ENCODE data around the gene SLC6A6.
A peak's percentile ranks its signal among the peaks of the same experiment; 100 is the strongest.

The SLC6A6 gene

DNA sequence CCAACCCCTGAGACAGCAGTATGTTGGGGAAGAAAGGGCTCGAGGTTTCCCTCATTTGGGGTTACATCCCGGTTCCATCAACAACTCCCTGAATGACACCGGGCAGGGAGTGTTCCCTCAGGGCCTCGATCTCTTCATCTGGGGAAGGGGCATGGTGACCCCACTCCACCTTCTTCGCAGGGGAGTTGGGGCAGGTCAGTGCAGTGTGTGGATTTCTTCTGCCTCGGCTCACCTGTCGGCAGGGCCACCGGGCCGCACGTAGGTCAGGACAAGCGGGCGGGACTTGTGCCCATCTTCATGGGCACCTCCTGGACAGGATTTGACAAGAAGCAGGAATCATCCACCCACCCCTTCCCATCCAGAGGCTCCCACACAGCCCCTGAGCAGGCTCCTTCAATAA is 120.4 kb downstream of the SLC6A6 start:
- Histone ChIP-seq H3K4me1 (ENCODE audit: control insufficient read depth in 5 of 5, insufficient read depth in 5 of 5, low read length in 5 of 5) (peaks cover 0 to 16% (median 4%) of the 10 kb centered on the region in 5 donors), H3K36me3 (ENCODE audit: control insufficient read depth in 5 of 5, insufficient read depth in 5 of 5, low read length in 5 of 5) (no peaks in the 10 kb centered on the region), H3K9me3 (ENCODE audit: control insufficient read depth in 5 of 5, low read length in 5 of 5) (no peaks in the 10 kb centered on the region), H3K4me3 (ENCODE audit: low read depth in 1 of 5, low read length in 5 of 5) (no peak overlapping the region), H3K9ac (ENCODE audit: low read length in 5 of 5) (no peak overlapping the region), H3K27ac (ENCODE audit: low read depth, low read length) (no peak overlapping the region), H3K27me3 (ENCODE audit: control insufficient read depth in 5 of 5, insufficient read depth in 4 of 5, low read length in 5 of 5) (peaks cover 0 to 23% (median 5%) of the 10 kb centered on the region in 5 donors)

DNA sequence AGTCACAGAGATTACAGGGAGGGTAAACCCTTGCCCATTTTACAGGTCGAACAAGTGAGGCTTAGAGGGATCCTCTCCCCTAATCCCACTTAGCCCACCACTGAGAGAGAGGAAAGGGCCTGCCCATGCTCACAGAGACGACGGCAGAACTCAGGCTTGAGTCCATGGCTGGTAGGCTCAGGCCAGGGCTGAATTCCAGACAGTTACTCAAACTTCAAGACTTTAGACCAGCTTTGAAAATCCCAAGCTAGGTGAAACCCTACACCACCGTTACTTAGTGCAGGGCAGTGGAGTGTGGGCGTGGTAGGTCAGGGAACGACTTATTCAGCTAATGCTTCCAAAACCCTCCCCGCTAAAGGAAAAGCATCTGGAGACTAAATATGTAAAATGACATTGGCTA is 121.4 kb downstream of the SLC6A6 start:
- peaks cover 0 to 16% (median 4%) of the 10 kb centered on the region in 5 donors for H3K4me1 ChIP-seq (ENCODE audit: control insufficient read depth in 5 of 5, insufficient read depth in 5 of 5, low read length in 5 of 5)
- no peaks in the 10 kb centered on the region for H3K9me3 ChIP-seq (ENCODE audit: control insufficient read depth in 5 of 5, low read length in 5 of 5)
- H3K9ac ChIP-seq (ENCODE audit: low read length in 5 of 5): no peak overlapping the region
- peaks cover 0 to 23% (median 5%) of the 10 kb centered on the region in 5 donors for H3K27me3 ChIP-seq (ENCODE audit: control insufficient read depth in 5 of 5, insufficient read depth in 4 of 5, low read length in 5 of 5)
- H3K36me3 ChIP-seq (ENCODE audit: control insufficient read depth in 5 of 5, insufficient read depth in 5 of 5, low read length in 5 of 5): no peaks in the 10 kb centered on the region
- H3K4me3 ChIP-seq (ENCODE audit: low read depth in 1 of 5, low read length in 5 of 5): no peak overlapping the region
- H3K27ac ChIP-seq (ENCODE audit: low read depth, low read length): no peak overlapping the region

DNA sequence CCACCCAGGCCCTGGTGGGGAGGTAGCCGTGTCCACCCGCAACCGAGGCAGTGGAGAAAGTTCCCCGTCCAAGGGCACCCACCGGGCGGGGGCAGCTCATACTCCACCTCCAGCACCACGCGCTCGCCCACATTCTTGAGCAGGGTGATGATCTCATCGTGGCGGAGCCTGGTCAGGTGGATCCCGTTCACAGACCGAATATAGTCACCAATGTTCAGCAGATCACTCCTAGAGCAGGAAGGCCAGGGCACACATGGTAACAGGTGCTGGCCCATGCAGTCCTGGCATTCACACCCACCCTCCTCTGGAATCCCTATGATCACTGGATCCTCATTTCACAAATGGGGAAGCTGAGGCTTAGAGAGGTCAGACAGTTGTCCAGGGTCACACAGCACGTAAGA is 121.9 kb downstream of the SLC6A6 start:
- H3K4me1 ChIP-seq (ENCODE audit: control insufficient read depth in 5 of 5, insufficient read depth in 5 of 5, low read length in 5 of 5): peaks cover 0 to 16% (median 4%) of the 10 kb centered on the region in 5 donors
- H3K9ac ChIP-seq (ENCODE audit: low read length in 5 of 5): no peak overlapping the region
- H3K27ac ChIP-seq (ENCODE audit: low read depth, low read length): no peak overlapping the region
- H3K27me3 ChIP-seq (ENCODE audit: control insufficient read depth in 5 of 5, insufficient read depth in 4 of 5, low read length in 5 of 5): peaks cover 0 to 23% (median 5%) of the 10 kb centered on the region in 5 donors
- no peak overlapping the region for H3K4me3 ChIP-seq (ENCODE audit: low read depth in 1 of 5, low read length in 5 of 5)
- no peaks in the 10 kb centered on the region for H3K9me3 ChIP-seq (ENCODE audit: control insufficient read depth in 5 of 5, low read length in 5 of 5)
- H3K36me3 ChIP-seq (ENCODE audit: control insufficient read depth in 5 of 5, insufficient read depth in 5 of 5, low read length in 5 of 5): no peaks in the 10 kb centered on the region

DNA sequence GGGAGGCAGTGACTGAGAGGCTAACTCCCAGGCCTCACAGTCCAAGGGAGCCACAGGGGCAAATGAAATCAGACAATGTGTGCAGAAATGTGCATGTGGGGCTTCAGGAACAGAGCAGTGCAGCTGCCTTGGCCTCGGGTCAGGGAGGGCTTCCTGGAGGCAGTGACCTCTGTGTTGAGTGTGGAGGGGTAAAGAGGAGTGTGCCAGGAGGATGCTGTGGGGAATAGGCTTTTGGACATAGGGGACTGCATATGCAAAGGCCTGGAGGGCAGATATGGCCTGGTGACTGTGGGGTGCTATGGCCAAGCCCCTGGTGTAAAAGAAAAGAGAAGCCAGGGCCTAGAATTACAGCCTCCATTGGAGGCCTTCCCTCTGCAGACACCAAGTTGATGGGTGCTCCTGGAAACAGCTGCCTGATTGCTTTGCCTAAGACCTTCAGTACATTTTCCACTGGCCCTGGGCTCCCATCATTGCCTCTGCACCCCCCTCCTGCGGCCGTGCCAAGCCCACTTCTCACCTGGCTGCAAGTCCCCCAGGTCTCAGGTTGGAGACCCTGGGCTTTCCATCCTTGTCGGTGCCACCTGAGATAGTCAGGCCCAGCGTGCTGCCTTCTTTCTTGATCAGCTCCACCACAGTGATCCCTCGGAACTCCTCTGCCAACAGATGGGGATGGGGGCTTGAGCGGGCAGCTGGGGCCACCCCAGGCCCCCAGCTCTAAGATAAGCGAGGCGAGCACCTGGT is 122.7 kb downstream of the SLC6A6 start:
- H3K27me3 ChIP-seq (ENCODE audit: control insufficient read depth in 5 of 5, insufficient read depth in 4 of 5, low read length in 5 of 5): peaks cover 0 to 23% (median 5%) of the 10 kb centered on the region in 5 donors
- H3K4me1 ChIP-seq (ENCODE audit: control insufficient read depth in 5 of 5, insufficient read depth in 5 of 5, low read length in 5 of 5): peaks cover 0 to 16% (median 4%) of the 10 kb centered on the region in 5 donors
- no peaks in the 10 kb centered on the region for H3K36me3 ChIP-seq (ENCODE audit: control insufficient read depth in 5 of 5, insufficient read depth in 5 of 5, low read length in 5 of 5)
- peak overlapping the region in 2 of 5 donors; percentile 25 to 31 for H3K4me3 ChIP-seq (ENCODE audit: low read depth in 1 of 5, low read length in 5 of 5)
- H3K9me3 ChIP-seq (ENCODE audit: control insufficient read depth in 5 of 5, low read length in 5 of 5): no peaks in the 10 kb centered on the region
- no peak overlapping the region for H3K27ac ChIP-seq (ENCODE audit: low read depth, low read length)
- no peak overlapping the region for H3K9ac ChIP-seq (ENCODE audit: low read length in 5 of 5)

DNA sequence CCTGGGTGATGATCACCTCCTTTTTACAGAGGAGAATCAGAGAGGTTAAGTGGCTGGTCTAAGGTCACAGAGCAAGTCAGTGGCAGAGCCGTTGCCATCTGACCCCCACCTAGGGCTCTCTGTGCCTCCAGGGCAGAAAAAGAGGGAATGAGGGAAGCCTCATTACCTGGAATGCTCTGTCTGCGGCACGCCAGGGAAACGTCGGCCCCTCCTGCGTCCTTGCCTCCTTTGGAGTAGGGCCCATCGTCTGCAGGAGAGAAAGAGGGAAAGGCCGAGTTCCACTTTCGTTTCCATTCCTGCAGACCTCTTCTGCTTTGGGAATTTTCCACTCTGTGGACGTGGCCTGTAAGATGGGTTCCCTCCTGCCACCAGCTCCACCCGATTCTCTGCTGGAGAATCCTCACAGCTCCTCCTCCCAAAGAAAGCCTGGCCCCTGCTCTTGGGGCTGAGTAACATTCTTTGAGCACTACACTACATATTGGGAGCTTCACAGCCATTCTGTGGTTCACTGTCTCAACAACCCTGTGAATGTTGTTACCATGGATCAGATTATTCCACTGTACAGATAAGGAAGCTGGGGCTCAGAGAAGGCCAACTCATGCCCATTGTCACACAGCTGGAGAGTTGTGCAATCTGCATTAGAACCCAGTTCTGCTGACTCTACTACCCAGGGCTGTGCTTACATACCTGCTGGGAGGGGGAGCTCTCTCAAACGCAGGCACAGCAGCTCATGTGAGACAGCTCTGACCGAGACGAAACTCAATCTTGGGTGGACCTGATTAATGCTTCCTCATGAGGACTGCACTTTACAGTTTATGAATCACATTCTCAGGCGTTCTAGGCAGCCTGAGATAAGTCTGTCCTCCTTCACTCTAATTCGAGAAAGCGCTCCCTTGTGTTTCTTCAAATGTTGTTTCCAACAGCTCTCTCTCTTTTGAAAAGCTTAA is 123.6 kb downstream of the SLC6A6 start:
- H3K4me1 ChIP-seq (ENCODE audit: control insufficient read depth in 5 of 5, insufficient read depth in 5 of 5, low read length in 5 of 5): peaks cover 0 to 16% (median 4%) of the 10 kb centered on the region in 5 donors
- no peaks in the 10 kb centered on the region for H3K9me3 ChIP-seq (ENCODE audit: control insufficient read depth in 5 of 5, low read length in 5 of 5)
- H3K27ac ChIP-seq (ENCODE audit: low read depth, low read length): no peak overlapping the region
- H3K9ac ChIP-seq (ENCODE audit: low read length in 5 of 5): no peak overlapping the region
- peak overlapping the region; percentile 12 to 46 (median 27) for H3K4me3 ChIP-seq (ENCODE audit: low read depth in 1 of 5, low read length in 5 of 5)
- no peaks in the 10 kb centered on the region for H3K36me3 ChIP-seq (ENCODE audit: control insufficient read depth in 5 of 5, insufficient read depth in 5 of 5, low read length in 5 of 5)
- H3K27me3 ChIP-seq (ENCODE audit: control insufficient read depth in 5 of 5, insufficient read depth in 4 of 5, low read length in 5 of 5): peaks cover 0 to 23% (median 5%) of the 10 kb centered on the region in 5 donors

GRCh38 chr3:14528081-14528480 is 125.7 kb downstream of the SLC6A6 start:
- Histone ChIP-seq H3K9ac (ENCODE audit: low read length in 5 of 5) (no peak overlapping the region), H3K4me3 (ENCODE audit: low read depth in 1 of 5, low read length in 5 of 5) (no peak overlapping the region), H3K36me3 (ENCODE audit: control insufficient read depth in 5 of 5, insufficient read depth in 5 of 5, low read length in 5 of 5) (no peaks in the 10 kb centered on the region), H3K27me3 (ENCODE audit: control insufficient read depth in 5 of 5, insufficient read depth in 4 of 5, low read length in 5 of 5) (peaks cover 0 to 12% (median 7%) of the 10 kb centered on the region in 5 donors), H3K4me1 (ENCODE audit: control insufficient read depth in 5 of 5, insufficient read depth in 5 of 5, low read length in 5 of 5) (peaks cover 0 to 14% (median 4%) of the 10 kb centered on the region in 5 donors), H3K9me3 (ENCODE audit: control insufficient read depth in 5 of 5, low read length in 5 of 5) (no peaks in the 10 kb centered on the region), H3K27ac (ENCODE audit: low read depth, low read length) (no peak overlapping the region)

DNA sequence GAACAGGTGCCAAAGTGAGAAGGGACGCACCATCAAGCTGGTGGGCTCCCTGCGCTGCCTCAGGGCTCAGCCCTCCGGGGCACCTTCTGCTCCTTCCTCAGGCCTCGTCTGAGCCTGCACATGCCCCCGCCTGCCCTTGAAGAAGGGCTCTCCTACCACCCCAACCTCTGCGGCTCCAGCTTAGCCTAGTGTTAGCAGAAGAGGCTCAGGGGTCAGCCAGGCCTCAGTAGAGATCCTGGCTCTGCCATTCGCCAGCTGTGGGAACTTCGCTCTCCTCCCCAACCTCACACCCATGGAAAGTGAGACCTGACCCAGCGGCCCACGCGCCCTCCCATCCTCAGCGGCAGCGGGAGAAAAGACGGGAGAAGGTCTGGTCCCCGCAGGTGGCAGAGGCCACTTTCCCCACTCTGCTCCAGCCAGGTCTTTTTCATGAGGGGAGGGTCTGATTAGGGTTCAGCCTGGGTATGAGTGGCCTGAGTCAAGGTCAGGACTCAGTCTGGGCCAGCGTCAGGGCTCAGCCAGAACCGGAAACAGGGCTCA is 129.5 kb downstream of the SLC6A6 start:
- Histone ChIP-seq H3K9ac (ENCODE audit: low read length in 5 of 5) (no peak overlapping the region), H3K36me3 (ENCODE audit: control insufficient read depth in 5 of 5, insufficient read depth in 5 of 5, low read length in 5 of 5) (no peaks in the 10 kb centered on the region), H3K4me1 (ENCODE audit: control insufficient read depth in 5 of 5, insufficient read depth in 5 of 5, low read length in 5 of 5) (peaks cover 0 to 26% (median 0%) of the 10 kb centered on the region in 5 donors), H3K27ac (ENCODE audit: low read depth, low read length) (no peak overlapping the region), H3K27me3 (ENCODE audit: control insufficient read depth in 5 of 5, insufficient read depth in 4 of 5, low read length in 5 of 5) (peaks cover 0 to 16% (median 9%) of the 10 kb centered on the region in 5 donors), H3K4me3 (ENCODE audit: low read depth in 1 of 5, low read length in 5 of 5) (no peak overlapping the region), H3K9me3 (ENCODE audit: control insufficient read depth in 5 of 5, low read length in 5 of 5) (no peaks in the 10 kb centered on the region)

DNA sequence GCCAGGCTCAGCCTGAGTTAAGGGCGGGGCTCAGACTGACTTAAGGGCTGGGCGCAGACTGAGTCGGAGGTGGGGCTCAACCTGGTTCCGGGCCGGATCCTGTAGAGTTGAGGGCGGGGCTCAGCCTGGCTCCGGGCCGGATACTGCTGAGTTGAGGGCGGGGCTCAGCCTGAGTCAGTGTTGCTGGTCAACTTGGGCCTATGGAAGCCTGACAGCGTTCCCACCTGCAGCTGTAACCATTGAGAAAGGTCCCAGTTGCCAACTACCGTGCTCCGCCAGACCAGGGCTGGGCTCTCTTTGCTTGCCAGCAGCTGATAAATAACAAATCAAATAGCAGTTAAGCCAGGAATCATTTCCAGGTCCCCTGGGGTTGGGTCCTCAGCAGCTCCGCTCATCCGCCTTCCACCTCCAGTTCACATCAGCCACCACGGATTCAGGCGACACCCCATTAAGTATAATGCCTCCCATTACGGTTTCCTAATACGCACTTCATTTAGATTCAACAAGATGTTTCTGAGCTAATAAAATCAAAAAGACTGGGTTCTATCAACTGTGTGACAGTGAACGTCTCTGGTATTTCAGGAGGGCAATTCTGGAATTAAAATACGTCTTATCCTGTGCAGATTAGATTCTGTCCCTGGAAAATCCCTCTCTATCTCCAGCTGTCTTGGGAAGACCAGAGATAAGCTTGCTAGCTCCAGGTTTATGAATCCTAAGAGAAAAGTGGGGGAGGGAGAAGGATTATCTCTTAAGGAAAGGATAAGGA is 130.5 kb downstream of the SLC6A6 start:
- no peaks in the 10 kb centered on the region for H3K36me3 ChIP-seq (ENCODE audit: control insufficient read depth in 5 of 5, insufficient read depth in 5 of 5, low read length in 5 of 5)
- no peak overlapping the region for H3K27ac ChIP-seq (ENCODE audit: low read depth, low read length)
- peaks cover 0 to 16% (median 9%) of the 10 kb centered on the region in 5 donors for H3K27me3 ChIP-seq (ENCODE audit: control insufficient read depth in 5 of 5, insufficient read depth in 4 of 5, low read length in 5 of 5)
- H3K4me1 ChIP-seq (ENCODE audit: control insufficient read depth in 5 of 5, insufficient read depth in 5 of 5, low read length in 5 of 5): peaks cover 0 to 26% (median 0%) of the 10 kb centered on the region in 5 donors
- H3K9me3 ChIP-seq (ENCODE audit: control insufficient read depth in 5 of 5, low read length in 5 of 5): no peaks in the 10 kb centered on the region
- H3K4me3 ChIP-seq (ENCODE audit: low read depth in 1 of 5, low read length in 5 of 5): no peak overlapping the region
- H3K9ac ChIP-seq (ENCODE audit: low read length in 5 of 5): no peak overlapping the region

DNA sequence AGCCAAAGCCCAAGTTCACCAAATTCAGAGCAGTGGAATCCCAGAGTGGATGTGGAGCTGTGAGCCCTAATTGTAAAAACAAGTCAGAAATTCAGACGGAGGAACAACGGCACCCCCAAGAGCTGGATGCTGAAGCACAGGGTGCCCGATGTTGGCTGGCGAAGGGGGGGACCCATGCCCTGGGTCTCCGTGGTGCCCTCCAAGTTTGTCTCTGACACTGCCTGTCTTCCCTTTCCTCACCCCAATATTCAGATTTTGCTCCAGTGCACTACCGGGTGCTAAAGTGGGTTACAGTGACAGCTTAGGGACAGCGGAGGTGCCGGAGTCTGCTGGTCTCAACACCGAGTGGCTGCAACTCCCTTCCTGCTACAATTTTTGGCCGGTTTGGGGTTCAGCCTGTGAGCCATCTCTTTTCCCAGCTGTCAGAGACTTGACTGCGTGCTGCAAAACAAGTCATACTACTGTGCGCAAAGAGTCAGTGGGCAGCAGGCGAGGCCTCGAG is 131.1 kb downstream of the SLC6A6 start:
- Histone ChIP-seq H3K4me1 (ENCODE audit: control insufficient read depth in 5 of 5, insufficient read depth in 5 of 5, low read length in 5 of 5) (peaks cover 0 to 26% (median 0%) of the 10 kb centered on the region in 5 donors), H3K27ac (ENCODE audit: low read depth, low read length) (no peak overlapping the region), H3K9ac (ENCODE audit: low read length in 5 of 5) (no peak overlapping the region), H3K4me3 (ENCODE audit: low read depth in 1 of 5, low read length in 5 of 5) (no peak overlapping the region), H3K27me3 (ENCODE audit: control insufficient read depth in 5 of 5, insufficient read depth in 4 of 5, low read length in 5 of 5) (peaks cover 0 to 16% (median 9%) of the 10 kb centered on the region in 5 donors), H3K36me3 (ENCODE audit: control insufficient read depth in 5 of 5, insufficient read depth in 5 of 5, low read length in 5 of 5) (no peaks in the 10 kb centered on the region), H3K9me3 (ENCODE audit: control insufficient read depth in 5 of 5, low read length in 5 of 5) (no peaks in the 10 kb centered on the region)

All from subcutaneous abdominal adipose tissue (tissue), 5 donors.